NOMO-1 (cell line): ENCODE measurements around the gene RPL10A.

Source experiments
- DNase-seq, 2 experiments: peaks; one replicate each; lab custom pipeline; 2025; ENCODE audit not compliant: unreplicated experiment in 2 of 2; lab: John Stamatoyannopoulos, UW

The RPL10A gene

GRCh38 chr6:35445691-35446090, 22.5 kb upstream of the RPL10A start:
- DNase-seq: no peak

GRCh38 chr6:35448191-35448590, 20.0 kb upstream of the RPL10A start:
- no peak for DNase-seq

DNA sequence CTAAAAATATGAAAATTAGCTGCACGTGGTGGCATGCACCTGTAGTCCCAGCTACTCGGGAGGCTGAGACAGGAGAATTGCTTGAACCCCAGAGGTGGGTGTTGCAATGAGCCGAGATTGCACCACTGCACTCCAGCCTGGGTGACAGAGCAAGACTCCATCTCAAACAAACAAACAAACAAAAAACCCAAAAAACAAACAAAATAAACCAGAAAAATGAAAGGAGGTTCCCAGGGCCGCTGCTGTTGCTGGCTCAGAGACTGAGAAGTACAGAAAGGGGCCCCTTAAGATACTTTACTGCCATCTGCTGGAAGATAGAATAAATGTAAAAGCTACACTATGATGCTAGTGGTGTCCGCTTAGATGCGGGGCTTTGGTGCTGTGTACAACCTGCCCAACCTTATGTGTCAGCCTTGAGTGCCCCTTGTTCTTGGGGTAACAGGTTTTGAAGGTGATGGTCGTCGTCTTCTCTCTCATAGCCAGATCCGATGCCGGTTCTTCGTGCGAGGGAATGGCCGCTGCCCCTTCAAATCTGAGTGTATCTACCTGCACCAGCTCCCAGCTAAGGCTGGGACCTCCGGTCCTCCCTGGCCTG, 18.8 kb upstream of the RPL10A start:
- peak; percentile 81 to 85 for DNase-seq

DNA sequence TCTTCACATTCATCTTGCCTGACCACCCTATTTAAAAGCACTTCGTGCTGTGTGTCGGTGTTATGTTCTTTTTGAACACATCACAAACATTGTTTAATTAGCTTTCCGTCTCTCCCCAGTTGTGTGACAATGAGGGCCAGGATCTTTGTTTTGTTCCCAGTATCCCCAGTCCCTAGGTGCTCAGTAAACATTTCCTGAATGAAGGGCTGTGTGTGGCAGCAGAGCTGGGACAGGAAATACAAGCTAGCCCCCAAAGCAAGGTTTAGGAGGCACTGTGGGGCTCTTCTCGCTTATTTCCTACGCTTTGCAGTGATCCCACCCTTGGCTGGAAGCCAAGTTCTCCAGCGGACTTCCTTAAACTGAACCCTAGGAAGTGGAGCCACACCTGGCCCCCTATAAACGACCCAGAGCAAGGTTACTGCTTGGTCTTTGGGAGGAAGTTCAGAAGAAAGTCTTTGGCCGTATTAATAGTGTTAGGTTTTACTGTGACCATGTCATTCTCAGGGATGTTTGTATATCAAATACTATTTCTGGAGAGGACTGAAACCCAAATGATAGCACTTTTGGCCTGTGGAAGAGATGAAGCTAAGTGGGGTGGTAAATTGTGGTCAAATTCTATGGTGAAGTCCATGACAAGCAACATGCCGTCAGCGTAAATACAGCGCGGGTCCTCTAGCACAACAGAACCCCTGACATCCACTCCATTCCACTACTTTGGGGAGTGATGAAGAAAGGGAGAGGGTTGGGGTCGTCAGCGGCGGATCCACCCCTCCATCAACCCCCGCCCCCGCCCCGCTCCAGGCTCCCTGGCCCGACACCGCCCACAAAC, 16.6 kb upstream of the RPL10A start:
- DNase-seq: no peak

DNA sequence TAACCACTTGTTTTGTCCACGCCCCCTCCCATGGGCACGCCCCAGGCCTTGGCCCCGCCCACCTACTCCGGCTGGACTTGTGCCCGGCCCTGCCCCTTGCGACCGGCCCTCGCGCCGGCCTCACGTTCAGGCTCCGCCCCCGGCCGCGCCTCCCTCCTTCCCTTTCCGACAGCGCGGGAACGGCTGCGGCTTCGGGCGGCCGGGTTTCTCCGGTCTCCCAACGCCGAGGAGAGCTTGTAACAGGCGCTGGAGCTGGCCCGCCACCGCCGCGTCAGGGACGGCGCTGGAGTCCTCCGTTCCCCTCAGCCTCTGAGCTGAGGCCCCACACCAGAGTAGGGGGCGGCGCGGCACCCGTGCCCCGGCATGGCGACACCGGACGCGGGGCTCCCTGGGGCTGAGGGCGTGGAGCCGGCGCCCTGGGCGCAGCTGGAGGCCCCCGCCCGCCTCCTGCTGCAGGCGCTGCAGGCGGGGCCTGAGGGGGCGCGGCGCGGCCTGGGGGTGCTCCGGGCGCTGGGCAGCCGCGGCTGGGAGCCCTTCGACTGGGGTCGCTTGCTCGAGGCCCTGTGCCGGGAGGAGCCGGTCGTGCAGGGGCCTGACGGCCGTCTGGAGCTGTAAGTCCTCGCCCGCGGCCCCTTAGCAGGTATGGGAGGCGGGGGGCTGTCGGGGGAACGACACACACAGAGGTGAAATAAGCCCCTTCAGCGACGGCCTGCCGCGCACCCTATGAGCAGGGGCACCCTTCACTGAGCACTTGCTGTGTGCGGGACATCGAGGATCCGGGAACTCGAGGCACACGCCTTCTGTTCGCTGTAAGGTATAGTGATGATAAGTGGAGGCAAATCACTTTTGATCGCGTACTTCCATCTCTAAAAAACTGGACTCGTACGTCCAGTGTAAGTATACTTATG, 15.8 kb upstream of the RPL10A start, which contains the start of gene FANCE:
Gene FANCE, plus strand, starts transcription at position 156 of the 908 bp plus-strand sequence. Its CDS starts 208 bp downstream, at position 364.
- peak; percentile 80 to 91 for DNase-seq

- no peak for DNase-seq
Observed at GRCh38 chr6:35453236-35453635, 15.0 kb upstream of the RPL10A start.

DNA sequence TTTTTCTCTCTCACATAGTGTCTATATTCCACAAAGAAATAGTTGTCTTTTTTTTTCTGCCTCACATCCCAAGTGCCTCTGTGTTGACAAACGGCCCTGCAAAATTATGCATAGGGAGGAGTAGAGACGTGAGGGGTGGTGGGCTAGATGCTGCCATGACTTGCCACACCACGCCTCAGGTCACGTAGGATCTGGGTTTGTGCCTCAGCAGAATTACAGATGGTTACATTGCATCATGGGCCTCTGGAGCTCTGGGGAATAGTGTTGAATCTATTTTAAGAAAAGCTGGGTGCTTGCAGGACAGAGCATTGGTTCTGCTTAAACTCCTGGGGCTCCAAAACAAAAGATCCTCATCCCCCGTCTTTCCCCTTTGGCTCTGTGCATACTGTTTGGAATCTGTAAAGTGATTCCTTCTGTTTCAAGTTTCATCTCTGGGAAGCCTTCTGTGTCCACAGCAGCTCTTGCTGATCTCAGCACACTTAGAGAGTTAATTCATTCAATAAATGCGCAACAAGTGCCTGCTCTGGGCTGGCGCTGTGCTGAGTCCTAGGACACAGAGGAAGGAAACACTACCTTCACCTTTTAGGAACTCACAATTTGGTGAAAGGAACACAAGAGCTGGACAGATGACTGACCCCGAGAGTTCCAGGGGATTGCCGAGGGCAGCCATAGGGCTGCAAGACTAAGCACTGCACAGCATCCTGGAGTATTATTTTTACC, 13.7 kb upstream of the RPL10A start:
- DNase-seq: no peak

- DNase-seq: no peak
Observed at GRCh38 chr6:35457907-35458306, 10.3 kb upstream of the RPL10A start.

GRCh38 chr6:35461270-35461669, 6.9 kb upstream of the RPL10A start:
- no peak for DNase-seq

GRCh38 chr6:35463292-35463691, 4.9 kb upstream of the RPL10A start:
- DNase-seq: no peak

DNA sequence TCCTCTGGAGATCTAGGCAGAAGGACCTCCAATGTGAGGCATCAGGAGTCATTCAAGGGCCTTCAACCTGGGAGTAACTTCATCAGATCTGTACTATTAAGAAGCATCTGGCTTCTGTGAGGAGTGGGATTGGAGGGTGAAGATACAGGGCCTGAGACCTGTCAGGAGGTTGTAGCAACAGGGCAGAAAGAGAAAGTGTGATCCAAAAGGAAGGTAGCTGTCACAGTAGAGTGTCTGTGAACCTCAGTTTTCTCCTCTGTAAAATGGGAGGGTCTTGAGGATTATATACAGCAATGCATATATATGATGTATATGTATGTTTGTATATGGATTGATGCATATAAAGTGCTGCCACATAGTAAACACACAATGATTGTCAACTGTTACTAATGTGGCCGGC, 2.6 kb upstream of the RPL10A start:
- no peak for DNase-seq

GRCh38 chr6:35468980-35469750, 964 bp downstream of the RPL10A start:
- DNase-seq: no peak

GRCh38 chr6:35469751-35470662, 1.8 kb downstream of the RPL10A start:
- no peak for DNase-seq

- no peak for DNase-seq
Observed at GRCh38 chr6:35470663-35471120, 2.5 kb downstream of the RPL10A start.

DNA sequence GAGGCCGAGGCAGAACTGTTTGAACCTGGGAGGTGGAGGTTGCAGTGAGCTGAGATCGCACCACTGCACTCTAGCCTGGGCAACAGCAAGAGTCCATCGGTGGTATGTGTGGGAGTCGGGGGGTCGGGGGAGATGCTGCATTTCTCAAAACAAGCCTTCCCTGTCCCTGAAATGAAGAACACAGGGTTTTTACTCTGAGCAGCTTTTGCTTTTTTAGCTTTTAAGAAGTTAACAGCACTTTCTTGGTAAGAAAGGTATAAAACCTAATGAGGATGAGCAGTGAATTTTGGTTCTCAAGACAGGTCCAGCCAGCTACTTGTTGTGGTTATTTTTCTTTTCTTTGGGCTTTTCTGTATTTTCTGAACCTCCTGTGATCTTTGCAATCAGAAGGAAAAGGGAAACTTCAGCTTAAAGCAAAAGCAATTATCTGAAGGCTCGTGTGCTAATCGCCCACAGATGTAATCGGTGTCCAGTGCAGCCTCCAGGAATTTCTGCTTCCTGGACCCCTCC, 3.7 kb downstream of the RPL10A start:
- DNase-seq: no peak

GRCh38 chr6:35473075-35473849, 5.1 kb downstream of the RPL10A start:
- no peak for DNase-seq

GRCh38 chr6:35473850-35474130, 5.6 kb downstream of the RPL10A start:
- no peak for DNase-seq
